ENCODE data around the gene RTN3. TPM values are rescaled to one million over a fixed set of nuclear protein-coding genes. Genes with fewer than 3 reads are reported as not detected.

RTN3 gene
- total RNA-seq, 1 donor from 2014 or later, result 45.0 TPM

GRCh38 chr11:63667995-63668795 lies 13.1 kb upstream of the RTN3 start:
- peak overlapping the region; percentile 25 for H3K27ac ChIP-seq (replicated peaks)
- H3K4me3 ChIP-seq, result no peak overlapping the region
- no peak for DNase-seq
- H3K4me1 ChIP-seq, result peaks cover 75% of the 10 kb centered on the region
- H3K27me3 ChIP-seq (ENCODE audit: low read depth), result no peaks in the 10 kb centered on the region
- no peak for TF ChIP-seq CTCF (IDR thresholded peaks at IDR 0.05; ENCODE audit: borderline replicate concordance)
- intact Hi-C loops (cut with micrococcal nuclease), result loop anchor here (10.0 kb wide), 1 partner anchor 47 kb away; no protein-coding TSS in a partner anchor
- no peaks in the 10 kb centered on the region for H3K36me3 ChIP-seq
- no peaks in the 10 kb centered on the region for H3K9me3 ChIP-seq (replicated peaks)

GRCh38 chr11:63670096-63670432 lies 11.2 kb upstream of the RTN3 start:
- Histone ChIP-seq H3K9me3 (replicated peaks) (no peaks in the 10 kb centered on the region), H3K27me3 (ENCODE audit: low read depth) (no peaks in the 10 kb centered on the region), H3K27ac (replicated peaks) (peak overlapping the region; percentile 99), H3K36me3 (no peaks in the 10 kb centered on the region), H3K4me1 (peaks cover 74% of the 10 kb centered on the region), H3K4me3 (peak overlapping the region; percentile 100)
- intact Hi-C loops (cut with micrococcal nuclease), result no loop called here
- DNase-seq, result no peak
- TF ChIP-seq CTCF (IDR thresholded peaks at IDR 0.05; ENCODE audit: borderline replicate concordance), result no peak

GRCh38 chr11:63670433-63671321 lies 10.6 kb upstream of the RTN3 start:
- DNase-seq, result peak; percentile 59
- Histone ChIP-seq H3K9me3 (replicated peaks) (no peaks in the 10 kb centered on the region), H3K4me3 (peak overlapping the region; percentile 100), H3K36me3 (no peaks in the 10 kb centered on the region), H3K27me3 (ENCODE audit: low read depth) (no peaks in the 10 kb centered on the region), H3K27ac (replicated peaks) (peak overlapping the region; percentile 99), H3K4me1 (peaks cover 74% of the 10 kb centered on the region)
- intact Hi-C loops (cut with micrococcal nuclease), result no loop called here
- peak; percentile 54 for TF ChIP-seq CTCF (IDR thresholded peaks at IDR 0.05; ENCODE audit: borderline replicate concordance)

GRCh38 chr11:63671322-63672155 lies 9.8 kb upstream of the RTN3 start, which contains the start of gene ATL3:
Gene ATL3 (minus strand): TSS chr11:63671376. CDS start chr11:63671335, 41 bp downstream.
- H3K27me3 ChIP-seq (ENCODE audit: low read depth), result no peaks in the 10 kb centered on the region
- TF ChIP-seq CTCF (IDR thresholded peaks at IDR 0.05; ENCODE audit: borderline replicate concordance), result peak; percentile 14

GRCh38 chr11:63672156-63672463 lies 9.2 kb upstream of the RTN3 start:
- H3K27ac ChIP-seq (replicated peaks), result peak overlapping the region; percentile 99
- no peaks in the 10 kb centered on the region for H3K36me3 ChIP-seq
- H3K27me3 ChIP-seq (ENCODE audit: low read depth), result no peaks in the 10 kb centered on the region
- no peaks in the 10 kb centered on the region for H3K9me3 ChIP-seq (replicated peaks)
- peaks cover 62% of the 10 kb centered on the region for H3K4me1 ChIP-seq
- peak overlapping the region; percentile 100 for H3K4me3 ChIP-seq
- DNase-seq, result no peak
- intact Hi-C loops (cut with micrococcal nuclease), result no loop called here
- TF ChIP-seq CTCF (IDR thresholded peaks at IDR 0.05; ENCODE audit: borderline replicate concordance), result no peak

More at GRCh38 chr11:63671322-63672155, 9.8 kb upstream of the RTN3 start, which contains the start of gene ATL3:
- Histone ChIP-seq H3K4me3 (peak within 1 kb of the TSS; percentile 100), H3K4me1 (peaks cover 68% of the 10 kb centered on the region), H3K36me3 (no peaks in the 10 kb centered on the region), H3K27ac (replicated peaks) (peak within 1 kb of the TSS; percentile 99), H3K9me3 (replicated peaks) (no peaks in the 10 kb centered on the region)
- DNase-seq, result peak; percentile 98
- intact Hi-C loops (cut with micrococcal nuclease), result no loop called here

All from left ventricle myocardium inferior (tissue), 1 donor.